B cell (primary cell): ENCODE data around the gene VMO1.

ENCODE experiments used
- CTCF ChIP-seq: fragments of 200-600 bp; IDR thresholded peaks from one replicate; pipeline ENCODE4 v1.8.0; 2022; ENCODE audit warnings: antibody characterized with exemption, mild to moderate bottlenecking
- EZH2 ChIP-seq: IDR thresholded peaks from 2 replicates; pipeline ENCODE4 v1.6.1; 2012; ENCODE audit warnings: borderline replicate concordance, low read depth, mild to moderate bottlenecking, moderate library complexity, low read length; ENCODE audit not compliant: insufficient read depth, poor library complexity, severe bottlenecking

- TF ChIP-seq CTCF (no peak), EZH2 (no peak)
These were observed 32.8 kb downstream of the VMO1 start for GRCh38 chr17:4753392-4753791.
